GM12891 (cell line): ENCODE data around the gene PPP1R12A.

Source experiments
- POLR2A ChIP-seq: IDR thresholded peaks from 2 replicates; pipeline ENCODE4 v1.6.1; 2011; ENCODE audit warnings: low read depth, low read length, control low read depth
- POLR2AphosphoS5 ChIP-seq: IDR thresholded peaks from 2 replicates; pipeline ENCODE4 v1.6.1; 2011; ENCODE audit warnings: low read depth, low read length, control low read depth
- SPI1 ChIP-seq: IDR thresholded peaks from 2 replicates; pipeline ENCODE4 v1.6.1; 2011; ENCODE audit warnings: low read depth, low read length, control low read depth
- TAF1 ChIP-seq: IDR thresholded peaks from 2 replicates; pipeline ENCODE4 v1.6.1; 2011; ENCODE audit warnings: low read depth, low read length, control low read depth

- TF ChIP-seq SPI1 (no peak), POLR2AphosphoS5 (no peak), POLR2A (no peak), TAF1 (no peak)
Observed at GRCh38 chr12:79920421-79921238, 14.3 kb downstream of the PPP1R12A start.
